GM19099 (cell line): ENCODE data around the gene HDAC3.

ENCODE experiments used
- POLR2A ChIP-seq: IDR thresholded peaks from 3 replicates; pipeline ENCODE4 v1.6.1; 2011; ENCODE audit warnings: low read depth; ENCODE audit not compliant: insufficient read length; ENCODE audit errors: extremely low read depth

The HDAC3 gene

DNA sequence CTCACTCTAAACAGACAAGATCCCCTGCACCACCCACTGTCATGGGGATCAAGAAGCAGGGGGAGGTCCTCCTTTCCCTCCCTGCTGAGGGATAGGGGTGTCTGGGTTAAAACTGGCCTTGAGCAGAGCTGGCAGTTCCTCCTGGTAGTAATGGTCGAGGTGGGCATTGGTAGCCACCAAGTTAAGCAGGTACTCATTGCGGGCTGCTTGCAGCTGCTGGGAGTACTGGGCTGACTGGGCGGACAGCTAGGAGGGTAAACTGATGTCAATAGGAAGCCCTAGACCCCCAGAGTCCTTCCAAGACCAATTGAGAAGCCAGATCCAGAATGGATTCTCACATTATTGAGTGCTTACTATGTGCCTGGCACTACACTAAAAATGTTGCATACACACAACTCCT is 11.2 kb upstream of the HDAC3 start:
- TF ChIP-seq POLR2A = no peak

GRCh38 chr5:141647242-141647641 is 10.6 kb upstream of the HDAC3 start:
- no peak for TF ChIP-seq POLR2A

GRCh38 chr5:141646026-141646425 is 9.4 kb upstream of the HDAC3 start:
- no peak for TF ChIP-seq POLR2A

DNA sequence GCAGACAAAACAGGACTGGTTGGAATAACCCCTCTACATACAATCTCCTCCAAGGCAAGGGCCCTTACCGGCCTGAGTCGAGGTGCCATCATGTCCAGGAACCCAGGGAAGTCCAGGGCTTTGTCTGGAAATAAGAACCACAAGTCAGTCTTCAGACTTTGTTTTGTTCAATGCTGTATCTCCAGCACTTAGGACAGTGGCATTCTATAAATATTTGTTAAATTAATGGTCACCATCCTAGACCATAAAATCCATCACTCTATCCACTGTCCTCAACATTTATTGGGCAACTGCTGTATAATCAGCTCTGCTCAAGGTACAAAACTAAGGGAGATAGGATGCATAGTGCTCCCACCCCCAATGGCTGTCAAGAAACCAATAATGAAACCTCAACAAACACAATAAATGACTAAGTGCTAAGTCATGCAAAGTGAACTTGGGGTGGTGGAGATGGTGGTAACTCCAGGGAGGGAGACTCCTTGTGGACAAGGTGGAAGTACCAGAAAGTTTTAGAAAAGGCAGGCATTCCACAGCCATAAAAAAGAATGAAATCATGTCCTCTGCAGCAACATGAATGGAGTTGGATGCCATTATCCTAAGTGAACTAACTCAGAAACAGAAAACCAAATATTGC is 5.1 kb upstream of the HDAC3 start:
- no peak for TF ChIP-seq POLR2A

DNA sequence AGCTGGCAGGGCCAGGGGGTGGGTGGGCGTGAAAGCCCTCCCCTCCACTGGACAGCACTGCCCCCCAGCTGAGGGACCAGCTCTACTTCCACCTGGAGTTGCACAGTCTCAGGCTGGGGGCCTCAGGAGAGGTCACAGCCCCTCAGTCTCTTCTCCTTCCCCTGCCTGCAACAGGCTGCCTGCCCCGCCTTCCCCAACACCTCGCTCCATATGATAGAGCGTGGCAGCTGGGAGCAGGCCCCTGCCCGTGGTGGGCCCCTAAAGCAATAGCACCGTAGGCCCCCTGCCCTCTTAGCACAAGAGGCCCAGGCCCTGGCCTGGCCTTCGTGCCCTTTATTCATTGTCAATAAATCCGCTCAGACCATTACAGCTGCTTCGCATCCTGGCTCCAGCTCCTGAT is 4.0 kb upstream of the HDAC3 start:
- no peak for TF ChIP-seq POLR2A

DNA sequence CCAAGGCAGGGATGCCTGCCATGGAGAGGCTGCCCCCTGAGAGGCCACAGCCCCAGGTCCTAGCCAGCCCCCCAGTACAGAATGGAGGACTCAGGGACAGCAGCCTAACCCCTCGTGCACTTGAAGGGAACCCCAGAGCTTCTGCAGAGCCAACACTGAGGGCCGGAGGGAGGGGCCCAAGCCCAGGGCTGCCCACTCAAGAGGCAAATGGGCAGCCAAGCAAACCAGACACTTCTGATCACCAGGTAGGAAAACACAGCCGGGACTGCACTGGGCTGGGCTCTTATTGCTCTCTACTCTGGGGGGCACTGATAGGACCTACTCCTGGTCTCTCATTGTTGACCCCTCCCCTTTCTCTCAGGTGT is 3.4 kb upstream of the HDAC3 start:
- no peak for TF ChIP-seq POLR2A

GRCh38 chr5:141639357-141640050 is 2.9 kb upstream of the HDAC3 start:
- no peak for TF ChIP-seq POLR2A

DNA sequence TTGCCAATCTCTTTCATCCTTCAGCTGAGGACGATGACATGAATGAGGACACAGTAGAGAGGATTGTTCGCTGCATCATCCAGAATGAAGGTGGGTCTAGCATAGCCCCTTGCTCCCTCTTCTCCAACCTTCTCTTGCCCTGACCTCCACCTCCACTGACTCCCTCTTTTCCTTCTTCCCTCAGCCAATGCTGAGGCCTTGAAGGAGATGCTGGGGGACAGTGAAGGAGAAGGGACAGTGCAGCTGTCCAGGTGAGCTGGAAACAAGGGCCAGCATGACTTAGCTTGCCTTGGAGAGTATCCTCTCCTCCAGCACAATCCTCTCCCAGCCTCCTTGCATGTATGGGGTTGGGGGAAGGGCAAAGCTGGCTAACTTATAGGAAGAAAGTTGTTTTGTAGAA is 2.1 kb upstream of the HDAC3 start:
- no peak for TF ChIP-seq POLR2A

- TF ChIP-seq POLR2A = no peak
Measured at GRCh38 chr5:141637767-141638419, 1.2 kb upstream of the HDAC3 start.

DNA sequence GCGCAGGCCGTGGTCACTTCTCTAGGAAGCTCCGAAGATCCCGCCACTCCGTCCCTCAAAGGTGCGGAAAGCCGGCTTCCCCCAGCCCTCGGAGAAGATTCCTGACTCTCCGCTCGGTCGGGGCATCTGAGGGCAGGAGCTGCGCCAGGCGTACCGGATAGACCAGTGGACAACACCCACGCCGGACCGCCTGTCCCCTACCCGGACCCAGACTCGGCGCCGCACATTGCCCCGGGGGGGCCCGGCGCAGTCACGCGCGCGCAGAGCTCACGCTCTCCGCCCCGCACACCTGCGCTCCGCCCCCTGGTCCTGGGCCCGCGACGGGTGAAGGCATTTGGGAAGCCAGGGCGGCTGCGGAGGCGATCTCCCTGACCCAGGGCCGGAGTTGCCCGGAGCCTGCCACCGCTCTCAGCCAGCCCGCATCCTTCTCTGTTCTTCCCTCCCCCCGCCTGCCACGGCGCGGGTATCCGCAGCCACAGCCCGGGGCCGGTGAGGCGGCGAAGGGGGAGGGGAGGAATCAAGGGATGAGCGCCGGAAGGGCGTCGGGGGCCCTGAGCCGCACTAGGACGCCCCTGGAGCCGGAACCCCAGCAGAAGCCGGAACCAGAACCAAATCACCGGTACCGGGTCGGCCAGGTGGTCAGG is 596 bp upstream of the HDAC3 start:
- no peak for TF ChIP-seq POLR2A

- TF ChIP-seq POLR2A = no peak
Measured at GRCh38 chr5:141636106-141636412, 590 bp downstream of the HDAC3 start.

DNA sequence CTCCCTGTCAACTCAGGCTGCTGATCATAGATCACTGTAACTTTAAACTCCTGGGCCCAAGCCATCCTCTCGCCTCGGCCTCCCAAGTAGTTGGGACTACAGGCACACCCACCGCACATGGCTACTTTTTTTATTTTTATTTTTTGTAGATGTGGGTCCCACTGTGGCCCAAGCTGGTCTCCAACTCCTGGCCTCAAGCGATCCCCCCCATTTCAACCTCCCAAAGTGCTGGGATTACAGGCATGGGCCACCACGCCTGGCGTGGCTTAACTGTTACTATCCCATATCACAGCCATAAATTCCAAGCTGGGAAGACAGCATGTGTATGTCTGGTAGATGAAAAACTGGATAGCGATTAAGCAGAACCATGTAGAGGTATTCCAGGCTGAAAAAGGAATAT is 1.0 kb downstream of the HDAC3 start:
- no peak for TF ChIP-seq POLR2A

DNA sequence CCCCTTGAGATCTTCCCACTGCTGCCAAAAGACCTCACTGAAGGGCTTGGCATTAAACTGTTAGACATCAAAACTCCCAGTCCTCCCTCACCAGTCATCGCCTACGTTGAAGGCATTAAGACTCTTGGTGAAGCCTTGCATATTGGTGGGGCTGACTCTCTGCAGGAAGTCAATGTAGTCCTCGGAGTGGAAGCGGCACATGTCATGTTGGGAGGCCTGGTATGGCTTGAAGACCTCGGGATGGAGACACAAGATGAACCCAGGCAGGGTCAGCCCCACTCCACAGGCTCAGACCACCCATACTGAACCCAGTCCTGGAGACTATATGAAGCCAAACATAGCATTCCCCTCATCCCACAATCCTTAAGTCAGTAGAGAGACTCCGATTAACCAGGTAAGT is 1.9 kb downstream of the HDAC3 start:
- TF ChIP-seq POLR2A = no peak

DNA sequence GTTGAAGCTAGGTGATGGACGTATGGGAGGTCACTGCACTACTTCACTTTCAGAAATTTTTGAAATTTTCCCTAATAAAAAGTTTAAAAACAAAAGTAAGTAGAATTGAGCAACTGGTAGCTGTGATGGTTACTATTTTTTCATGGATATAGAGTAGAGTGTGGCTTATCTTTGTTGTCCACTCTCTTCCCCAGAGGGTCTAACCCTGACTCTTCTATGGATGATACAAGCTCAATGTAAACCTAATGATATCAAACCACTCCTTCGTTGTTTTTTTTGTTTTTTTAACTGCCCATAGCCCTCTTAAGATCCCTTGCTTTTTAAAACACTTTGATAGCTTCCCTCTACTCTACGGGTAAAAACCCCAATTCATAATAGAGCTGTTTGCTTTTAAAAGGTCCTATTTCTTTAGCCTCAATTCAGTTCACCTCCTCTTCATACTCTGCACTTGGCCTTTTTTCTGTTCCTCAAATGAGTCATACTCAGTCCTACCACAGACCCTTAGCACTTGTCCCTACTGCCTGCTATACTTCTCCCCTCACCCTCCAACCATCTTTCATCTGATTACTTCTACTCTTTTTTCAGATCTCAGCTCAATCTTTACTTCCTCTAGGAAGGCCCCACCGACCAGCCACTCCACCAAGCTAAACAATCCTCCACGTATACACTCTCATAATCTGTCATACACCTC is 2.6 kb downstream of the HDAC3 start:
- TF ChIP-seq POLR2A = no peak

- TF ChIP-seq POLR2A = no peak
Measured at GRCh38 chr5:141632650-141633049, 4.0 kb downstream of the HDAC3 start.
